ENCODE data around the gene PDE8A. TPM values are rescaled to one million over a fixed set of nuclear protein-coding genes. Genes with fewer than 3 reads are reported as not detected.
"Not testable (repeated sequence)": the region's sequence is repeated elsewhere in the genome, so short reads cannot be mapped to it uniquely, and the experiment has no call there.

The PDE8A gene
- total RNA-seq, 3 donors from 2014 or later = 45.1 to 60.5 (median 58.3) TPM

- H3K27me3 ChIP-seq = no peaks in the 10 kb centered on the region
- intact Hi-C loops (cut with DNase I; ENCODE audit: low total_unique reads) = no loop called here
- TF ChIP-seq CTCF (IDR thresholded peaks at IDR 0.05) (no peak), POLR2A (IDR thresholded peaks at IDR 0.05) (no peak), POLR2AphosphoS5 (IDR thresholded peaks at IDR 0.05) (no peak)
- no peak for DNase-seq (ENCODE audit: low spot score in 2 of 2)
- H3K4me1 ChIP-seq = no peaks in the 10 kb centered on the region
- no peaks in the 10 kb centered on the region for H3K9me3 ChIP-seq
- no peak overlapping the region for H3K4me3 ChIP-seq
- H3K36me3 ChIP-seq = no peaks in the 10 kb centered on the region
- no peak overlapping the region for H3K27ac ChIP-seq
Observed at GRCh38 chr15:84990507-84990906, 8.9 kb downstream of the PDE8A start.

DNA sequence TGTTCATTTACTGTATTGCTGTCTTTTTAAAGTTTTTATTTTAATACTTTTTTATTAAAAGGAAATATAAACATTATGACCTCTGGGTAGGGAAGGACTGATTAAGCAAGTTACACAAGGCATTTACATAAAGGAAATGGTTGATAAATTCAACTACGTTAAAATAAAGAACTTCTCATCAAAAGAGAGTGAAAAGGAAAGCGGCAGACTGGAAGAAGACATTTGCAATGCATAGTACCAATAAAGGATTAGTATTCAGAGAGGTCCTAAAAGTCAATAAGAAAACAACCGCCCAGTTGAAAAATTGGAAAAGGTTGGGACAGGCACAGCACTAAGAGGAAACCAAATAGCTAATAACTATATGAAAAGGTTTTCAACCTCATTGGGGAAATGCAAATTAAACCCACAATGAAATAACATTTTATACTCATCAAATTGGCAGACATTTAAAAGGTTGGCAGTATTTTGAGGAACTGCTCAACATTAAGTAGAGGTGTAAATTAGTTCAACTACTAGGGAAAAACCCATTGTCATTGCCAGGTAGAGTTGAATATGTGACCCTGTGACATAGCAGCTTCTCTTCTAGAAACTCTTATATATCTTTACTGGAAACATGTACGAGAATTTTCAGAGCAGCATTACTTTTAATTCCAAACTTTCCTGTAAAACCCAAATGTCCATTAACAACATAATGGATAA, 9.5 kb downstream of the PDE8A start:
- TF ChIP-seq CTCF (IDR thresholded peaks at IDR 0.05) (no peak), POLR2AphosphoS5 (IDR thresholded peaks at IDR 0.05) (no peak), POLR2A (IDR thresholded peaks at IDR 0.05) (no peak)
- H3K9me3 ChIP-seq = no peaks in the 10 kb centered on the region
- no peak for DNase-seq (ENCODE audit: low spot score in 2 of 2)
- no peaks in the 10 kb centered on the region for H3K4me1 ChIP-seq
- H3K27ac ChIP-seq = no peak overlapping the region
- H3K4me3 ChIP-seq = no peak overlapping the region
- no peaks in the 10 kb centered on the region for H3K36me3 ChIP-seq
- intact Hi-C loops (cut with DNase I; ENCODE audit: low total_unique reads) = no loop called here
- no peaks in the 10 kb centered on the region for H3K27me3 ChIP-seq

DNA sequence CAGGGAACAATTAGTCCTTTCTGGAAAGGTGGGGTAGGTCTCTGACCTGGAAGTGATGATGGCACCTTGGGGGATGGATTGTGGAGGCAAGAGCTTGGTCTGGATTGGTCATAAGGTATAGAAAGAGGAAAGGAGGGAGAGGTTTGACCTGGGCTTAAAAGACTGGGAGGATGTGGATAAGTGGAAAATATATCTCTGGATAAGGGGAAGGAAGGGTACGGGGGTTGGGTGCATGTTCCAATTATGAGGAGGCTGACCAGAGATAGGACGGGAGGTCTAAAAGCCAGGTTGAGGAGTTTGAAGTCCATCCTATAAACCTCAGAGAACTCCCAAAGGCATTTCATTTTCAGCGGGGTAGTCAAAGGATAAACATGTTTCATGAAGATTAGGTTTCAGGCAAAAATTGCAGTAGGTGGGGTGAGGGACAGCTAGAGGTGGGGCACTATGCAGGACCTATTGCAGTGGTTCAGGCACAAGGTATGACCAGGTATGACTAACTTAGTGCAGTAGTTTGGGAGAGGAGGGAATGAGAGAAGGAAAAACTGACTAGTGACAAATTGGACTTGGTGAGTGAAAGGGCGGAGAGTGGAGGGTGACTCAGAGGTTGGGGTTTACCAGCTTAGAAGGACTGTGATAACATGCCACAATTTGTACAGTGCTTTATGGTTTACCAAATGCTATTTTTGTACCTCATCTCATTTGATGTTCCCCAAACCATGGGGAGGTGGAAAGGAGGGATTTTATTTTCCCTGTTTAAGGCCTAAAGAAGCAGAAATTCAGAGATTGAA, 10.7 kb downstream of the PDE8A start:
- no peaks in the 10 kb centered on the region for H3K9me3 ChIP-seq
- no peaks in the 10 kb centered on the region for H3K36me3 ChIP-seq
- H3K4me1 ChIP-seq = no peaks in the 10 kb centered on the region
- no peak for DNase-seq (ENCODE audit: low spot score in 2 of 2)
- no peak overlapping the region for H3K4me3 ChIP-seq
- H3K27me3 ChIP-seq = no peaks in the 10 kb centered on the region
- no peak overlapping the region for H3K27ac ChIP-seq
- intact Hi-C loops (cut with DNase I; ENCODE audit: low total_unique reads) = no loop called here
- no peak for TF ChIP-seq POLR2AphosphoS5 (IDR thresholded peaks at IDR 0.05)
- TF ChIP-seq POLR2A (IDR thresholded peaks at IDR 0.05) = no peak
- TF ChIP-seq CTCF (IDR thresholded peaks at IDR 0.05) = no peak

GRCh38 chr15:84996055-84996454, 14.4 kb downstream of the PDE8A start:
- Histone ChIP-seq H3K27me3 (no peaks in the 10 kb centered on the region), H3K36me3 (no peaks in the 10 kb centered on the region), H3K9me3 (no peaks in the 10 kb centered on the region), H3K4me3 (no peak overlapping the region), H3K4me1 (no peaks in the 10 kb centered on the region), H3K27ac (no peak overlapping the region)
- DNase-seq (ENCODE audit: low spot score in 2 of 2) = no peak
- intact Hi-C loops (cut with DNase I; ENCODE audit: low total_unique reads) = no loop called here
- TF ChIP-seq CTCF (IDR thresholded peaks at IDR 0.05) (no peak), POLR2A (IDR thresholded peaks at IDR 0.05) (no peak), POLR2AphosphoS5 (IDR thresholded peaks at IDR 0.05) (no peak)

- intact Hi-C loops (cut with DNase I; ENCODE audit: low total_unique reads); H3K36me3 ChIP-seq; H3K27ac ChIP-seq; H3K4me1 ChIP-seq; H3K4me3 ChIP-seq; DNase-seq (ENCODE audit: low spot score in 2 of 2); H3K9me3 ChIP-seq; H3K27me3 ChIP-seq: not testable (repeated sequence)
Observed at GRCh38 chr15:84996714-84997113, 15.1 kb downstream of the PDE8A start.

- intact Hi-C loops (cut with DNase I; ENCODE audit: low total_unique reads) = not testable (repeated sequence)
Observed at GRCh38 chr15:84997214-84997613, 15.6 kb downstream of the PDE8A start.

More at GRCh38 chr15:84997214-84997613, 15.6 kb downstream of the PDE8A start:
- H3K4me1 ChIP-seq; H3K27me3 ChIP-seq; H3K27ac ChIP-seq; H3K4me3 ChIP-seq; H3K9me3 ChIP-seq; H3K36me3 ChIP-seq; DNase-seq (ENCODE audit: low spot score in 2 of 2): not testable (repeated sequence)

All from breast epithelium (tissue), 4 donors.